HK-2 (cell line): Measurements from ENCODE around the gene SLC9C2.
A peak's percentile ranks its signal among the peaks of the same experiment; 100 is the strongest.
"Not testable (repeated sequence)": the region's sequence is repeated elsewhere in the genome, so short reads cannot be mapped to it uniquely, and the experiment has no call there.

ENCODE experiments used
- DNase-seq: peaks from one replicate; pipeline ENCODE4 v3.0.0-alpha.2; 2018; ENCODE audit not compliant: unreplicated experiment

Gene SLC9C2

DNA sequence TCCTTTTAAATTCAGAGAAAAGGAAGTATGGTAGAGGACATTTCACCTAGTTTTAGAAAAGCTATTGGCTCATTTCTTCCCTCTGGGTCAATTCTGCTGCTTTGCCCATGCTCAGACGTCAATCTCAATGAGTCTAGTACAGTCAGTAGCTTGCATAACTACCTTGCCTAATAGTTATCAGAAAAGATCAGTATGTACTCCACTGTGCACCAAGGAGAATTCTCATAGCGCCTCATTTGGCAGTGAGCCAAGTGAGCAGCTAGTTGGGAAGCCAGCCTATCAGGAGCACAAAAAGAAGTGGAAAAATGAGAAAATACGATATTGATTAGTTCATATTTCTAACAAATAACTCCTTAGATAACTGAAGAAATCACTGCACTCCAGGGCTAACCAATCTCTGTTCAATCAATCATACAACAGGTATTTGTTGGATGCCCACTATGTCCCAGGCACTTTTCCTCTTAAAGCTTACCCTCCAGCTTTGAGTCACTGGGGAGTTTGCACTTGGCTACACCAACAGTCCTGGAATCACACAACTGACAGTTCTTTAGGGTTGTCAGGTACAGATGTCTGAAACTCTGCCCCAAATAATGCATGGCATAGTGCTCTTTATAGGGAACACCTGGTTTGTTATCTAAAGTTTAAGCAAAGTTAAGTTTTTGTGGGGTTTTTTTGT lies 75.6 kb downstream of the SLC9C2 start:
- no peak for DNase-seq

DNA sequence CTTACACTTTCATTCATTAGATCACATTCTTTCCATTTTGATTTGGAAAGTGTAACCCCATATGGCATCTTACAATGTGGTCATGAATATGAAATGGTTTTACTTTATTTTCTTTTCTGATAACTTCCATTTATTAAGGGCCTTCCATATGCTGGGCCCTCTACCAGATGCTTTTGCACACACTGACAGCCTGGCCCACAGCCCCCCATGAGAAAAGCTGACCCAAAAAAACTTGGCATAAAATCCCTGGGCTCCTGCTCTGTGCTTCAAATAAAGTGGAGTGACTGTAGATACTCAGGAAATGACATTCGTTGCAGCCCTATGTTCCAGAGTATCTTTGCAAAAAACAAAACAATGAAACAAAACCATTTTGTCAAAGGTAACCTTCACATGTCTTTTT lies 76.9 kb downstream of the SLC9C2 start:
- no peak for DNase-seq

DNA sequence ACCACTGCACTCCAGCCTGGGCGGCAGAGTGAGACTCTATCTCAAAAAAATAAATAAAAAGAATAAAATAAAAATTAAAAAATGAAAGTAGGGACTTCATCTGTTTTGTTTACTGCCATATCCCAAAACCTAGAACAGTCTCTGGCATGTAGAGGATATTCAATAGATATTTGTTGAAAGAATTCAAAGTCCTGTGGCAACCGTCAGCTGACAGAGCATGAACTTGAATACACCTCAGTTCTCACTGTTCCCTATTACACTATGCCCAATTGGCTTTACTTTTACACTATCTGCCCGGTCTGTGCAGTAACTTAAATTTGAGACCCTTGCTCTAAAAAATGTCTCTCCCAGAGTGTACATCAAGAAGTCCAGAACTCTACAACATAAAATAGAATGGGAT lies 79.5 kb downstream of the SLC9C2 start:
- DNase-seq: no peak

GRCh38 chr1:173520799-173521198 lies 82.1 kb downstream of the SLC9C2 start:
- no peak for DNase-seq

DNA sequence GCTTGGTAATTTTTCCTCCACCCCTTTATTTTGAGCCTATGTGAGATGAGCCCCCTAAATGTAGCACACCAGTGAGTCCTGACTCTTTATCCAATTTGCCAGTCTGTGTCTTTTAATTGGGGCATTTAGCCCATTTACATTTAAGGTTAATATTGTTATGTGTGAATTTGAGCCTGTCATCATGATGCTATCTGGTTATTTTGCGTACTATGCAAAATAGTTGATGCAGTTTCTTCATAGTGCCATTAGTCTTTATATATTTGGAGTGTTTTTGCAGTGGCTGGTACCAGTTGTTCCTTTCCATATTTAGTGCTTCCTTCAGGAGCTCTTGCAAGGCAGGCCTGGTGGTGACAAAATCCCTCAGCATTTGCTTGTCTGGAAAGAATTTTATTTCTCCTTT lies 88.4 kb downstream of the SLC9C2 start:
- DNase-seq: not testable (repeated sequence)

DNA sequence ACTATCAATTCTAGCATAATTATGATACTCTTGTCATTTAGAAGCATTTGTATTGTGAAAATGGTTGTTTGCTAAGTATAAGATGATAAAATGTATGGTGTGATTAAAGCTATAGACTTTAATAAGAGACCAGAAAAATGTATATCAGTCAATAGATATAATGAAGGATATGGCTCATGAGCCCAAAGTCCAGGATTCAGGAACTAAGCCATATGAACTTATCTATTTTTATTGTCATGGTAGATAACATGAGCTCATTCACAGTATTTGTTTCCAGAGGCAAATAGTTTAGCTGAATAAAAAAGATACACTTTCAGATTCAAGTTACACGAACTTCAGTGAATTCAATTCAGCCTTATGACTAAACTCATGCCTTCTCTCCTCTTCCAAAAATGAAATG lies 93.1 kb downstream of the SLC9C2 start:
- no peak for DNase-seq

- no peak for DNase-seq
Measured at GRCh38 chr1:173508541-173508940, 94.3 kb downstream of the SLC9C2 start.

- peak; percentile 41 for DNase-seq
Measured at GRCh38 chr1:173507847-173508209, 95.0 kb downstream of the SLC9C2 start.

DNA sequence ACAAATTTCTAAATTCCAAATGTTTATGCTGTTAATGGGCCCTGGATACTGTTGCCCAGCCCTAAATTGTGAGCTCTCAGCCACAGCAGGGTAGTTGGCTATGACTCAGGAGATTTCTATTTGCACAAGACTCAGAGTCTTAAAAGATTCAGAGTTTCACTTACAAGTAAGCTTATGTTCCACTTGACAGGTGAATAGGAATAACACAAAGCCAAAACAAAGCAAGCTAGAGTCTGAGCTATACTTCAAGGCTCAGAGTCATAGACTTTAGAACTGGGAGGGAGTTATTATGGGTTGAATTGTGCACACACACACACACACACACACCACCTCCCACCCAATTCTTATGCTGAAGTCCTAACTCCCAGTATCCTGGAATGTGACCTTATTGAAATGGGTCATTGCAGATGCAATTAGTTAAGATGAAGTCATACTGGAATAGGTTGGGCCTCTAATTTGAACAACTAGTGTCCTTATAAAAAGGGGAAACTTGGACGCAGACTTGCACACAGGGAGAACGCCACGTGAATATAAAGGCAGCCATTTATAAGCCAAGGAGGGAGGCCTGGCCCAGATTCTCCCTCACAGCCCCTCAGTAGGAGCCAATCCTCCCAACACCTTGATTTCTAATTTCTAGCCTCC lies 95.5 kb downstream of the SLC9C2 start:
- DNase-seq: peak; percentile 20

GRCh38 chr1:173506437-173506836 lies 96.4 kb downstream of the SLC9C2 start:
- no peak for DNase-seq

- no peak for DNase-seq
Measured at GRCh38 chr1:173505391-173505790, 97.5 kb downstream of the SLC9C2 start.

GRCh38 chr1:173504268-173504667 lies 98.6 kb downstream of the SLC9C2 start:
- DNase-seq: no peak

- DNase-seq: no peak
Measured at GRCh38 chr1:173503391-173503790, 99.5 kb downstream of the SLC9C2 start.

DNA sequence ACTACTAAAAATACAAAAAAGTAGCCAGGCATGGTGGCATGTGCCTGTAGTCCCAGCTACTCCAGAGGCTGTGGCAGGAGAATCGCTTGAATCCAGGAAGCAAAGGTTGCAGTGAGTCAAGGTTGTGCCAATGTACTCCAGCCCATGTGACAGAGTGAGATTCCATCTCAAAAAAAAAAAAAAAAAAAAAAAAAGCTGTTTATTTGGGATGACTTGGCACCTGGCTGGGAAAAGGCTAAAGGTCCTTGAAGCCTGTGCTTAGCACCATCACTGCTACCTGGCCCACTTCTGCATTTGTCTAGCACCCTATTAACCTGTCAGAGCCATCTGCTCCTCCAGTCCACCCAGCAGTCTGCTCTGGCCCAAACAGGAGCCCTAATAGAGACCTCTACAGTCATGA lies 100.8 kb downstream of the SLC9C2 start:
- no peak for DNase-seq

- DNase-seq: no peak
Measured at GRCh38 chr1:173499729-173500128, 103.1 kb downstream of the SLC9C2 start.

DNA sequence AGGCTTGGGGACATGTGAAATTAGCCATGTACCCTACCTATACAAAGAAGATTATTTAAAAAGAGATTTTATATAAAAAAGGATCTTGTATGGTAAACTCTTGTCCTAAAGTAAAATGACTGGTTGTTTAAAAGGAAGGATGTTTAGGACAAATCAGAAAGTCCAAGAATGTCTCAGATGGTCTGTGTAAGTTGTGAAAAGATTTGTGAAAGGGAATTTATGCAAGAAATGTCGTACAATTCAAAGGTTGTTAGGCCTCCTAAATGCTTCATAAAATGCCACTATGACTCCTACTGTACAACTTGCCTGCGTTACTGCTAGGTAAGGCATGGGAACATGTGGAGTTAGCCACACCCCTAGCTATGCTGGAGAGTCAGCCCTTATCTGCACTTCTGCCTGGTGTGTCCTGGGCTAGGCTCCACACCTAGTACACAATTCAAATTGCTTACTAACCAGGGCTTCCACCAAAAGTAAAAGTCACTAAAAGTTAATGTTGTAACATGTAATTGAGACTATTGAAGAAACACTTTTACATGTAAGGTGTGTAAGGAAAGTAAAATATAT lies 106.0 kb downstream of the SLC9C2 start:
- DNase-seq: no peak

DNA sequence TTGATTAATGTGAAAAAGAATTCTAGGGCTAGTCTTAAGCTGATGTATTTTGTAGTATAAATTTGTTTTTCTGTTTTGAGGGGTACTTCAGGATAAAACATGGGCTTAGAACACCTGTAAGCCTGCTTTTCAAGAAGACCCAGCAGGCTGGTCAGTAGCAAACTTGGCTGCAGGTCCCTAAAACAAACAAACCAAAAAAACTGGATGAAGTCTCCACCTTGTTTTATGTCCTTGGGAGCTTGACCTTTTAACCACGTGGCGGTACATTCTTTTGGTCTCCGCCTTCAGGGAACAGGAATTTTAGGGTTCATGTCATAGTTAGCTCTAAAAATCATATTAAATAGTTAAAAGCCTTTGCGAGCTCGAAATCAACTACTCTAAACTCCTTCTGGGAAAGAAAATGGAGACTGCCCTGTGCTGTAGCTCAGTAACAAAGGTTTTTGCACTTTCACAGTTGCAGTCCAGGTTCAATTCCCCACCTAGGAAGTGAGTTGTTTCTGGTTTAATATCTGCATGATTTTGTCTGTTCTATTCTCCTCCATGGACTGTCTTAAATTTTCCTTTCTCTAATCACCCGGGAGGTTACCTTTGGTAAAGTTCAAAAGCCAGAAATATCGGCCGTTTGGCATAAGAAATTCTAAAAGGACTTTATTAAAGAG lies 107.1 kb downstream of the SLC9C2 start:
- DNase-seq: no peak

DNA sequence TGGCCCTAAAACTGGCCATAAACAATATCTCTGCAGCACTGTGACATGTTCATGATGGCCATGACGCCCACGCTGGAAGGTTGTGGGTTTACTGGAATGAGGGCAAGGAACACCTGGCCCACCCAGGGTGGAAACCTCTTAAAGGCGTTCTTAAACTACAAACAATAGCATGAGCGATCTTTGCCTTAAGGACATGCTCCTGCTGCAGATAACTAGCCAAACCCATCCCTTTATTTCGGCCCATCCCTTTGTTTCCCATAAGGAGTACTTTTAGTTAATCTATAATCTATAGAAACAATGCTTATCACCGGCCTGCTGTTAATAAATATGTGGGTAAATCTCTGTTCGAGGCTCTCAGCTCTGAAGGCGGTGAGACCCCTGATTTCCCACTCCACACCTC lies 109.7 kb downstream of the SLC9C2 start:
- DNase-seq: not testable (repeated sequence)

DNA sequence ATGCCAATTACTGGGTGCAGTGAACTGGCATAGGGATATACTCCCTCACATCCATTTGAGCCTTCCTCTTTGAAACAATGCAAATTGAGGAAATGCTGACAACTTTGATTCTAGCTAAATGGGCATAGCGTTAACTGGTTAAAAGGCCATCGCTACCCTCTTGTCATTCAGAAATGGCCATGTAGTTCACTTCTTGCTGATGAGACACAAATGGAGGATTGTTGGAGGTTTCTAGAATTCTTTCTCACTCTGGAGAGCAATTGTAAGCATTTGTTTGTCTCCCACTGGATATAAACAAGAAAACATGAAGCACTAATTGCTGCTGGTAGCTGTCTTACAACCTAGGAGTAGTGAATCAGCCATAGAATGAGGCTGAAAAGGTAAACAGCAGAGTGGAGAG lies 111.4 kb downstream of the SLC9C2 start:
- no peak for DNase-seq

DNA sequence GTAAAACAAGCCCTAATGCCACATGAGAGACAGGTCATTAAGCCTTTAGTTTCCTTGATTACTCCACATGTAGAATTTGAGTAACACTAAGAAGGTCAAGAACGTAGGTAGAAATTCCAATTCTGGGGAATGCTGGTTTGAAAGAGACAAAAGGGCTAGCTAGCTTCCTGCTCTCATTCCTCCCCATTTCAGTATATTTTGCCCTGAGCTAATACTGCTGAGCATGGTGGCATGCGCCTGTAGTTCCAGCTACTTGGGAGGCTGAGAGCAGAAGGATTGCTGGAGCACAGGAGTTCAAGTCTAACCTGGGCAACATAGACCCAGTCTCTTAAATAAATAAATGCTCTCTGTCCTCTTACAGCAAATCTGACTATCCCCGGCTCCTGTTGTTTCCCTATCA lies 112.9 kb downstream of the SLC9C2 start:
- no peak for DNase-seq

DNA sequence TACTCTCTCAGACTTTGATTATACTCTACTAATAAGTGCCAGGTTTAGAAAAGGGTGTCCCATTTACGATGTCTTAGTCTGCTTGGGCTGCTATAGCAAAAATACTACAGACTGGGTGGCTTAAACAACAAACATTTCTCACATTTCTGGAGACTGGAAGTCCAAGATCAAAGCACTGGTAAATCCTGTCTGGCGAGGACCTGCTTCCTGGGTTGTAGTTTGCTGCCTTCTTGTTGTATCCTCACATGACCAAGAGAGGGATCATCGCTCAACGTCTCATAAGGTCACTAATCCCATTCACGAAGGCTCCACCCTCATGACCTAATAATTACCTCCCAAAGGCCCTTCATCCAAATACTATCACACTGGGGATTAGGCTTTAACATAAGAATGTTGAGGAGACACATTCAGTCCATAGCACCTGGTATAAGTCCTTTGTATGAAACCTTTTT lies 113.7 kb downstream of the SLC9C2 start:
- DNase-seq: no peak

DNA sequence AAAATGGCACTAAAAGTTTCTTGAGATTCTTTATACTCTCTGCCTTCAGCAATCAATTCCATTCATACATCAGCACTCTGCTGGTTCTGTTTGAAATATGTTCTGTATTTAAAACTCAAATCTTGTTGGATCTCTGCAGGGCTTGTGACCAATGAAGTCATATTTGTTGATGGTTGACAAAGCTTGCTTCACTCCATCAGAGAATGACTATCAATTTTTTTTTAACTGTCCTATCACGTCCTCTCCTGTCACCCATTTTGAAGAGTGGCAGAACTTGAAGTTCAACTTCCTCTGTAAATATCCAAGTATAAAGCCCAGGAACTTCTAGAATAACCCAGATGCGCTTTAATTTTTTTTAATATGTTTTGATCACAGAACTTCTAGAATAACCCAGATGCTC lies 114.9 kb downstream of the SLC9C2 start:
- DNase-seq: no peak

GRCh38 chr1:173485401-173485800 lies 117.5 kb downstream of the SLC9C2 start:
- no peak for DNase-seq
